ENCODE measurements around the gene GTF2I.
A peak's percentile ranks its signal among the peaks of the same experiment; 100 is the strongest.
"Not testable (repeated sequence)": the region's sequence is repeated elsewhere in the genome, so short reads cannot be mapped to it uniquely, and the experiment has no call there.

GTF2I gene

DNA sequence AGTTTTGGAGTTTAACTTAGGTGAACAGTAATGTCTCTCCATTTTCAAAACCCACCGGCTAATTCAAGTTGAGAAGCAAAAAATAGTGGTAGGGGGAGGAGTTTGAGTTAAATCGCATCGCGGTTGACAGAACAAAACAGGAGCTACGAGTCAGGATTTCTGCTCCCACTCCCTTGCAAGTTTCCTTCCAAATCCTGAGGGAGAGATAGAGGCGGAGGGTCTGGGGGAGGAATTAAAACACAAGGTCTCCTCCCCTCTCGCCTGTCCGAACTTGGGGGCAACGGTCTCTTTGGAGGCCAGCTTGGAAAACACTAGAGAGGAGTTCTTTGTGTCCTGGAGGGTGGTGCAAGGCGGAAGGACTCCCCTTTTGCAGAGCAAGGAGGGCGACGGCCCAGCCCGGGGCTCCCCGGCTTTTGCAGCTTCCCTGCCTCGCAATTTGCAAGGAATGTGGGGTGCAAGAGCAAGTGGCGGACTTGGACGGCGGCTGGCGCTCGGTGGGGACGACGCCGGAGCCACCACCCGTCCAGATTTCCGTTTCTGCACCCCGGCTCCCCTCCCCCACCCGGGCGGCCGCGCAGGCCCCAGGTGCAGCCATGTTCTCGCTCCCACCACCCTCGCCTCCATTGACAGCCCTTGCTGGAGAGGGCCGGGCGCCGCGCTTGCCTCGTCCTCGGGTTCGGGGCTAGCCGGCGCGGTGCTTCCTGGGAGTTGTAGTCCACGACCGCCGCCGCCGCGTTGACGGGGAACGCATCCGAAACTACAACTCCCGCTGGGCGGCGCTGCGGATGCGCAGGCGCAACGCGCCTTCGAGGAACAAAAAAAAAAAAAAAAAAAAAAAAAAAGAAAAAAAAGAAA is 454 bp upstream of the GTF2I start:
- DNase-seq, result peak; percentile 98

DNA sequence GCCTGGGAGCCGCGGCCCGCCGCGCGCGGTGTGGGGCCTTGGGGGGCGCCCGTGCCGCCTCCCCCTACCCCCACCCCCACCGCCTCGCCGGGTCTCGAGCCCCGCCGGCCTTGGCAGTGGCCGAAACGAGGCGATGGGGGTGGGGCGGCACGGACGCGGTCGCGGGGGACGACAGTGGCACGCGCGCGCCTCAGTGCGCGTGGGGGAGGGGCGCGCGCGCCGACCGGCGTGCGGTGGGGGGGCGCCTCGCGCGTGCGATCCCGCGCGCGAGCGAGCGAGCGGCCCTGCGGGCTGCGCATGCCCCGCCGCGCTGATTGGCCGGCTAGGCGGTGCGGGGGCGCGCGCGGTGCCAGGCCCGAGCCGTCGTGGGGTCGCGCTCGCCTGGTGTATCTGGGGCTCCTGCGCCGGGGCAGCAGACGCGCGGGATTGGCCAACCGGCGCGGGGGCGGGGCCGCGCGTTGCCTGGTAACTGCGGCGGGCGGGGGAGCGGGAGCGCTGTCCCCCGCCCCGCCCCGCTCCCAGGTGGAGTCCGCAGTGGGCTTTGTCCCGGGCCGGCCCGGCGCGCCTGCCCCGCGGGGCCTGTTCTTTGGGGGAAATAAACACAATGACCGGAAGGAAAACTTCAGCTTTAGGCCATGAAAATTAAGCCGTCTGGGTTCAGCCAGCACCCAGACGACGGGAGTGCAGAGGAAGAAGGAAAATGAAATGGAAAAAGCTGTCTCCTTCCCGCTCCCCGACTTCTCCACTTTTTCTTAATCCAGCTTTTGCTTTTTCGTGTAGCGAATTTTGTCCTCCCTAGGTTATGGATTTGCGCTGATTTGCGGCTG is 873 bp downstream of the GTF2I start:
- DNase-seq, result peak; percentile 92

- DNase-seq, result not testable (repeated sequence)
Measured at GRCh38 chr7:74660202-74660601, 2.7 kb downstream of the GTF2I start.

DNA sequence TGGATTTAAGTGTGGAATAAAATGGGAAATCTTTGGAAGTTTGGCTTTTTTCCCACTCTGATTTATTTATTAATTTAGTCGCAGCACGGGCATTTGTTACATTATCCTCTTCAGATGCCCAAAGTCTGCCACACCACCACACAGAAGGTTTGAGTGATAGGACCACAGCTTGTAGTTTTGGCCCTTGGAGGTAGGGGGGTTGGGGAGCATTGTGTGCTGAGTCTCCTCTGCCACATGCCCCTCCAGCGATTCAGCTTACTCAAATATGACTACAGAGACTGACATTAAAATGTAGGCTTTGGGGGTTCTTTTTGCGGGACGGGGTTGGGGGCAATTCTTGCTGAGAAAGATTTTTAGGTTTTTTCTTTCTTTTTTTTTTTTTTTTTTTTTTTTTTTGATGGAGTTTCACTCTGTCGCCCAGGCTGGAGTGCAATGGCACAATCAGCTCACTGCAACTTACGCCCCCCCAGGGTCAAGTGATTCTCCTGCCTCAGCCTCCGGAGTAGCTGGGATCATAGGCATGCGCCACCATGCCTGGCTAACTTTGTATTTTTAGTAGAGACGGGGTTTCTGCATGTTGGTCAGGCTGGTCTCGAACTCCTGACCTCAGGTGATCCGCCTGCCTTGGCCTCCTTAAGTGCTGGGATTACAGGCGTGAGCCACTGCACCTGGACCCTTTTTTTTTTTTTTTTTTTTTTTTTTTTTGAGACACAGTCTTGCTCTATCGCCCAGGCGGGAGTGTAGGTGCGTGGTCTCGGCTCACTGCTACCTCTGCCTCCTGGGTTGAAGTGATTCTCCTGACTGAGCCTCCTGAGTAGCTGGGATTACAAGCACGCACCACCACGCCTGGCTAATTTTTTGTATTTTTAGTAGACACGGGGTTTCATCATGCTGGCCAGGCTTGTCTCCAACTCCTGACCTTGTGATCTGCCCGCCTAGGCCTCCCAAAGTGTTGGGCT is 4.6 kb downstream of the GTF2I start:
- DNase-seq, result not testable (repeated sequence)

GRCh38 chr7:74665296-74665938 is 7.9 kb downstream of the GTF2I start:
- no peak for DNase-seq

DNA sequence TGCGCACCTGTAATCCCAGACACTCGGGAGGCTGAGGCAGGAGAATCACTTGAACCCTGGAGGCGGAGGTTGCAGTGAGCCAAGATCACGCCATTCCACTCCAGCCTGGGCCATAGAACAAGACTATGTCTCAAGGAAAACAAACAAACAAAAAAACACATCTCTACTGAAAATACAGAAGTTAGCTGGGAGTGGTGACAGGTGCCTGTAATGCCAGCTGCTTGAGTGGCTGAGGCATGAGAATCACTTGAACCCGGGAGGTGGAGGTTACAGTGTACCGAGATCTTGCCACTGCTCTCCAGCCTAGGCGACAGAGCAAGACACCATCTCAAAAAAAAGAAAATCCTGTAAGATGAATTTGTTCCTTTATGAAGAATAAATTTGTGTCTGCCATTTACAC is 9.5 kb downstream of the GTF2I start:
- not testable (repeated sequence) for DNase-seq

- not testable (repeated sequence) for DNase-seq
Measured at GRCh38 chr7:74667520-74667919, 10.0 kb downstream of the GTF2I start.

DNA sequence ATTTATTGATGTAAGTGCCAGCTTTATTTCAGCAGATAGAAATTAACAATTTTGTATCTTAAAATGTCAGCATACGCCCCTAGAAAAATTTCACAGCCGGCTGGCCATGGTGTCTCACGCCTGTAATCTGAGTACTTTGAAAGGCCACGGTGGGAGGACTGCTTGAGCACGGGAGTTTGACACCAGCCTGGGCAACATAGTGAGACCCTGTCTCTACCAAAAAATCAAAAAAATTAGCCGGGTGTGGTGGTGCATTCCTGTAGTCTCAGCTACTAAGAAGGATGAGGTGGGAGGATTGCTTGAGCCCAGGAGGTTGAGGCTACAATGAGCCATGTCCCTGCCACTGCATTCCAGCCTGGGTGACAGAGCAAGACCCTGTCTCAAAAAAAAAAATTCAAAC is 14.1 kb downstream of the GTF2I start:
- no peak for DNase-seq

DNA sequence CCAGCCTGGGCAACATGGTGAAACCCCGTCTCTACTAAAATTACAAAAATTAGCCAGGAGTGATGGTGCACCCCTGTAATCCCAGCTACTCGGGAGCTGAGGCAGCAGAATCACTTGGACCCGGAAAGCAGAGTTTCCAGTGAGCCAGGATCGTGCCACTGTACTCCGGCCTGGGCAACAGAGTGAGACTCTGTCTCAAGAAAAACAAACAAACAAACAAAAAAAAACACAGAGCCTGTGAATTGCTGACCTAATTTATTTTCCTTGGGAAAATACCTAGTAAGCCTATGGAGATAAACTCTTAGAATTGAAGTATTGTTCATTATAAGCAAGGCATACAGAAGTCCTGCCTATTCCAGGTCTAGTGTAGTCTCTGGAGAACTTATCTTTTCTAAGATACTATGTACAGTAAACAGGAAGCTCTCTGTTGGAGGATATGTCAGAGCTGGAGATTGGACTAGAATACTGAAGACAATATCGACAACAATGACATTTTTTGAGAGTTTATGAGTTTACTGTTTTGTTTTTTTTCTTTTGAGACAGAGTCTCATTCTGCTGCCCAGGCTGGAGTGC is 14.9 kb downstream of the GTF2I start:
- DNase-seq, result no peak

DNA sequence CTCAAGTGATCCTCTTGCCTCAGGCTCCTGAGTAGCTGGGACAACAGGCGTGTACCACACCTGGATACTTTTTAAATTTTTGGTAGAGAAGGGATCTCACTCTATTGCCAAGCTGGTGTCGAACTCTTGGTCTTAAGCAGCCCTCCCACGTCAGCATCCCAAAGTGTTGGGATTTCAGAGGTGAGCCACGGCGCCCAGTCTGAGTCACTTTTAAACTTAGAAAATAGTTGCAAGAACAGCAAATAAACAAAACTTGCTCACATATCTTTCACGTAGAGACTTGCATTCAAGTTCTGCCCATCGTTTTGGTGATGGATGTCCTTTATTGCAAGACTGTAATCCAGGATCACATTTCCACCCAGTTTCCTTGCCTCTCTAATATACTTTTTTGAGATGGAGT is 16.6 kb downstream of the GTF2I start:
- DNase-seq, result no peak

DNA sequence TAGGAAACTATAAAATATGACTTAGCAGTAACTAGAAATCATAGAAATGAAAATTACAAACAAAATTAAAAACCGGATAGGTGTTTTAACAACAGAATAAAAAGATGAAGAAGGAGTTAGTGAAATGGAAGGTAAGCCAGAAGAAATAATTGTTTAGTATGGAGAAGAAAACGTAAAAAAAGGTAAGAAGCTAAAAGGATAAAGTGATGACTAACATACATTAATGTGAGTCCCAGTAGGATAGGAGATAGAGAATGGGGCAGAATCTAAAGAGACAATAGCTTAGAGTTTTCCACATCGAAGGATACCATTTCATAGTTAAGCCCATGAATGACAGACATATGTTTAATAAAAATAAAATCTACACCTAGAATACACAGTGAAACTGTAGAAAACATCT is 25.3 kb downstream of the GTF2I start:
- DNase-seq, result no peak

DNA sequence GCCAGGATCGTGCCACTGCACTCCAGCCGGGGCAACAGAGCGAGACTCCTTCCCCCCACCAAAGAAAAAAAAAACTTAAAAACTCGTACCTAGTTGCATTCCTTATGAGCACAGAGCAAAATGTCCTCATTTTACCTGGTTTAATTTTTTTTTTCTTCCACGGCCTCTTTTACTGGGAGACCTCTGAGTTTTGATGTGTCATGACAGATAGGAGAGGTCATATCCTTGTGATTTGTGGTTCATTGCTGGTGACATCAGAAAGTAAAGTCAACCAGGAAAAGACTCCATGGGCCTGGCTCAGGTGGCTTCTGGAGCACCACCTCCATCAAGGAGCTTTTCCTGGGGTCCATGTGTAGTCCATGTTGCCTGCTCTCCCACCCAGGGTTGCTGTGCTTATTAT is 26.3 kb downstream of the GTF2I start:
- no peak for DNase-seq

GRCh38 chr7:74684473-74684872 is 27.0 kb downstream of the GTF2I start:
- DNase-seq, result no peak

- DNase-seq, result no peak
Measured at GRCh38 chr7:74684921-74685320, 27.4 kb downstream of the GTF2I start.

DNA sequence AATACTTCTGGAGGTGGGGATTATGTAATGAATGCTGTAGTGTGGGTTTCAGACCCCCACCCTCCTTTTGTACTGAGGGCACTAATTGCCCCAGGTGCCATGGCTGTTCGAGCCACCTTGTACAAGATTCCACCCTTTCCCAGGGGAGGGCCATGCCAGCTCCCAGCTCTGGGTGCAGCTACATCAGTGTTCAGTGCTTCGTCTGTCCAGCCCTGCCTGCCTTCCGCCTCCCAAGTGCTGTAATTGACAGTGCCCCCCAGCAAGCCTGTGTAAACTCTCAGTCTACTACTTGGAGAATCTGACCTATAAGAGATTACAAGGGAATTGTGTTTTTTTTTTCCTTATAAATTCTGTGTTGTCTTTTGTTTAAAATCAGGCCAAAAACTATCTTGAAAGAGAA is 33.0 kb downstream of the GTF2I start:
- DNase-seq, result no peak

DNA sequence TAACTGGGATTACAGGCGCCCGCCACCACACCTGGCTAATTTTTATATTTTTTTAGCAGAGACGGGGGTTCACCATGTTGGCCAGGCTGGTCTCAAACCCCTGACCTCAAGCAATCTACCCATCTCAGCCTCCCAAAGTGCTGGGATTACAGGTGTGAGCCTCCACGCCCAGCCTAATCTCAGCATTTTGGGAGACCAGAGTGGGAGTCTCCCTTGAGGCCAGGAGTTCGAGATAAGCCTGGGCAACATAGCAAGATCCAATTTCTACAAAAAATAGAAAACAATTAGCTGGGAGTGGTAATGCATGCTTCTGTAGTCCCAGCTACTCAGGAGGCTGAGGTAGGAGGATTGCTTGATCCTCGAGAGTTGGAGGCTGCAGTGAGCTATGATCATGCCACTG is 46.9 kb downstream of the GTF2I start:
- DNase-seq, result not testable (repeated sequence)

- DNase-seq, result no peak
Measured at GRCh38 chr7:74707238-74707637, 49.7 kb downstream of the GTF2I start.

- no peak for DNase-seq
Measured at GRCh38 chr7:74708569-74709275, 51.2 kb downstream of the GTF2I start.

GRCh38 chr7:74709880-74710671 is 52.6 kb downstream of the GTF2I start:
- DNase-seq, result no peak

DNA sequence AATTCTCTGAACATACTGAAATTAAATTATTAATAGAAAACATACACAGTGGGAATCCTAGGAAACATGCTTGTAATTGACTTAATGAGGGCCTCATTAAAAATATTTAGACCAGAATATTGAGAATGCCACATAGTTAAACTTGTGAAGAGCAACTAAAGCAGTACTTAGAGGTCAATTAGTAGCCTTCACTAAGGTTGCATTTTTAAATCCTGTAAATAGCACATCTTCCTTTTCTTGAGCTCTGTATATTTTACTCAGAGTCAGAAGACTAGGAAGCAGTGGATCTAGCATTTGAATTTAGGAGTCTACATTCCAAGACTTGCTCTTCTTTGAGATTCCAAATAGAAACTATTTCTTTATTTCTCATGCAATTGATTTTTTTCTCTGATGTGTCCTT is 56.0 kb downstream of the GTF2I start:
- no peak for DNase-seq

All from CD4-positive, alpha-beta T cell treated with Interleukin-12 subunit alpha and Interleukin-12 subunit beta, for 1 hour (primary cell).